Upper lobe of right lung (tissue), 1 donor: ENCODE measurements around the gene NSF. TPM values are rescaled to one million over a fixed set of nuclear protein-coding genes. Genes with fewer than 3 reads are reported as not detected.

Source experiments
- ATAC-seq: fragments of 200-7000 bp; cut with Tn5 transposase; one replicate; pipeline ENCODE4 v1.9.1; 2020; ENCODE audit warnings: mild to moderate bottlenecking, moderate library complexity
- DNase-seq: peaks from one replicate; pipeline ENCODE4 v3.0.0-alpha.2; 2020
- H3K27ac ChIP-seq: fragments of 200-600 bp; one replicate; pipeline ENCODE4 v1.8.0; 2022
- H3K27me3 ChIP-seq: fragments of 200-600 bp; one replicate; pipeline ENCODE4 v1.8.0; 2022; ENCODE audit warnings: mild to moderate bottlenecking
- H3K36me3 ChIP-seq: fragments of 200-600 bp; one replicate; pipeline ENCODE4 v1.8.0; 2022
- H3K4me1 ChIP-seq: fragments of 200-600 bp; one replicate; pipeline ENCODE4 v1.8.0; 2022
- H3K4me3 ChIP-seq: fragments of 200-600 bp; one replicate; pipeline ENCODE4 v1.8.0; 2022; ENCODE audit warnings: mild to moderate bottlenecking
- H3K9me3 ChIP-seq: fragments of 200-600 bp; one replicate; pipeline ENCODE4 v1.8.0; 2022
- intact Hi-C: fragments of 100-400 bp; cut with DNase I; formaldehyde crosslinking; loops from one replicate; pipeline ENCODE4 v1.11.0; 2022
- total RNA-seq: library from RNA; stranded (reverse); fragmentation: NEBNext Ultra II Directional; extraction: Animal tissue kit (Norgen Biotek cat#: 25700); gene quantifications from one replicate; pipeline ENCODE4 v1.2.1, GENCODE V29; 2021
- TF ChIP-seq, protein P1 (sequence below): fragments of 200-600 bp; IDR thresholded peaks from one replicate; pipeline ENCODE4 v1.8.0; 2022; ENCODE audit warnings: antibody characterized with exemption
- donor health status: DM: no; HTN: yes; CAD: no; lungs with severe emphysema.

The NSF gene
- total RNA-seq, 1 donor from 2014 or later = 49.6 TPM

- no peak for ATAC-seq
- peaks cover 7% of the 10 kb centered on the region for H3K4me1 ChIP-seq
- DNase-seq = no peak
- intact Hi-C loops = no loop called here
- peaks cover 8% of the 10 kb centered on the region for H3K27me3 ChIP-seq
- TF ChIP-seq, protein P1, sequence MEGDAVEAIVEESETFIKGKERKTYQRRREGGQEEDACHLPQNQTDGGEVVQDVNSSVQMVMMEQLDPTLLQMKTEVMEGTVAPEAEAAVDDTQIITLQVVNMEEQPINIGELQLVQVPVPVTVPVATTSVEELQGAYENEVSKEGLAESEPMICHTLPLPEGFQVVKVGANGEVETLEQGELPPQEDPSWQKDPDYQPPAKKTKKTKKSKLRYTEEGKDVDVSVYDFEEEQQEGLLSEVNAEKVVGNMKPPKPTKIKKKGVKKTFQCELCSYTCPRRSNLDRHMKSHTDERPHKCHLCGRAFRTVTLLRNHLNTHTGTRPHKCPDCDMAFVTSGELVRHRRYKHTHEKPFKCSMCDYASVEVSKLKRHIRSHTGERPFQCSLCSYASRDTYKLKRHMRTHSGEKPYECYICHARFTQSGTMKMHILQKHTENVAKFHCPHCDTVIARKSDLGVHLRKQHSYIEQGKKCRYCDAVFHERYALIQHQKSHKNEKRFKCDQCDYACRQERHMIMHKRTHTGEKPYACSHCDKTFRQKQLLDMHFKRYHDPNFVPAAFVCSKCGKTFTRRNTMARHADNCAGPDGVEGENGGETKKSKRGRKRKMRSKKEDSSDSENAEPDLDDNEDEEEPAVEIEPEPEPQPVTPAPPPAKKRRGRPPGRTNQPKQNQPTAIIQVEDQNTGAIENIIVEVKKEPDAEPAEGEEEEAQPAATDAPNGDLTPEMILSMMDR = no peak
- no peaks in the 10 kb centered on the region for H3K9me3 ChIP-seq
- H3K4me3 ChIP-seq = no peak overlapping the region
- no peaks in the 10 kb centered on the region for H3K36me3 ChIP-seq
- H3K27ac ChIP-seq = no peak overlapping the region
Observed at GRCh38 chr17:46774108-46774737, 183.8 kb downstream of the NSF start.

GRCh38 chr17:46776298-46777005 lies 186.0 kb downstream of the NSF start:
- ATAC-seq = no peak
- H3K4me3 ChIP-seq = no peak overlapping the region
- no peak for DNase-seq
- H3K27me3 ChIP-seq = peaks cover 8% of the 10 kb centered on the region
- no peak overlapping the region for H3K27ac ChIP-seq
- TF ChIP-seq, protein P1 = no peak
- no peaks in the 10 kb centered on the region for H3K36me3 ChIP-seq
- intact Hi-C loops = no loop called here
- H3K4me1 ChIP-seq = peaks cover 7% of the 10 kb centered on the region
- H3K9me3 ChIP-seq = no peaks in the 10 kb centered on the region

DNA sequence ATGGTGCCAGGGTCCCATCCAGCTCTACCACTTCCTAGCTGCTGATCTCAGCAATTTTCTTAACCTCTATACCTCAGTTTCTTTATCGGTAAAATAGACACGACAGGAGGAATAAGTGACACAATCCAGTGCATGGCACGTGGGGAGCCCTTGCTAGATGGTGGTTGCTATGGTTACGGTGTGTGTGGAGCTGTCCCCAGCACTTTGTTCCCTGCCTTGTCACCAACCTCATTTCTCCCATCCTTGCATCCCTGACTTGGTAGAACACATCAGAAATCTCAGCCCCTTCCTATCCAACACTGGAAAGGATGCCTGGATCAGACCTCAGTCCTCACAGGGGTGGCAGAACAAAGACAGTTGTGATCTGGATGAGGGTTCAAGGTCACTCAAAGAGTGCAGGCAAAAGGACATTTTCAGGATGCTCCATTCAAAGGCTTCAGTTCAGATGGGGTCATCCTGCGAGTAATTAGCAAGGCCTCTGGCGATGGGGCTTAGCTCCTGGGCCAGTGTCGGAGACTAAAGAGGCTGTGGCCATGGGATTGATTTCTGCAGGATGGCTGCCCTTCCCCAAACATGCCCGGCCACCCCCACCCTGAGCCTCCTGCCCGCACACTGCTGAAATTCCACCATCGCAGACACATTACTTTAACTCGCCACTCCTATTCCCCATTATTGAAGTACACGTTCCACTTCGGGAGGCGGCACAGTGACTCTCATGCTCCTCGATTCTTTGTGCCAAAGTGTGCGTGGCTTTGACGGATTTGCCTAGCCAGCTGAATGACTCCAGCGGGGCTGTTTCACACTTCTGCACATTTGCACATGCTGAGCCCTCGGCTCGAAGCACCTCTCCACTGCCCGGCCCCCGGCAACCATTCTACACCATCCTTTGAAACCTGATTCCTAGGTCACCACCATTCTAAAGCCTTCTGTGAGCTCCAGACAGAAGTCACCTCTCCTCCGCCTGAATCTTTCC lies 187.8 kb downstream of the NSF start:
- Histone ChIP-seq H3K9me3 (no peaks in the 10 kb centered on the region), H3K4me3 (no peak overlapping the region), H3K27me3 (peaks cover 8% of the 10 kb centered on the region), H3K36me3 (no peaks in the 10 kb centered on the region), H3K4me1 (no peaks in the 10 kb centered on the region), H3K27ac (no peak overlapping the region)
- intact Hi-C loops = no loop called here
- ATAC-seq (no peak), DNase-seq (peak; percentile 40)
- TF ChIP-seq, protein P1 = no peak

- Histone ChIP-seq H3K36me3 (no peaks in the 10 kb centered on the region), H3K27me3 (no peaks in the 10 kb centered on the region), H3K4me3 (no peak overlapping the region), H3K27ac (no peak overlapping the region), H3K4me1 (no peaks in the 10 kb centered on the region), H3K9me3 (no peaks in the 10 kb centered on the region)
- intact Hi-C loops = no loop called here
- ATAC-seq (no peak), DNase-seq (no peak)
- TF ChIP-seq, protein P1 = no peak
Observed at GRCh38 chr17:46780003-46780373, 189.5 kb downstream of the NSF start.

DNA sequence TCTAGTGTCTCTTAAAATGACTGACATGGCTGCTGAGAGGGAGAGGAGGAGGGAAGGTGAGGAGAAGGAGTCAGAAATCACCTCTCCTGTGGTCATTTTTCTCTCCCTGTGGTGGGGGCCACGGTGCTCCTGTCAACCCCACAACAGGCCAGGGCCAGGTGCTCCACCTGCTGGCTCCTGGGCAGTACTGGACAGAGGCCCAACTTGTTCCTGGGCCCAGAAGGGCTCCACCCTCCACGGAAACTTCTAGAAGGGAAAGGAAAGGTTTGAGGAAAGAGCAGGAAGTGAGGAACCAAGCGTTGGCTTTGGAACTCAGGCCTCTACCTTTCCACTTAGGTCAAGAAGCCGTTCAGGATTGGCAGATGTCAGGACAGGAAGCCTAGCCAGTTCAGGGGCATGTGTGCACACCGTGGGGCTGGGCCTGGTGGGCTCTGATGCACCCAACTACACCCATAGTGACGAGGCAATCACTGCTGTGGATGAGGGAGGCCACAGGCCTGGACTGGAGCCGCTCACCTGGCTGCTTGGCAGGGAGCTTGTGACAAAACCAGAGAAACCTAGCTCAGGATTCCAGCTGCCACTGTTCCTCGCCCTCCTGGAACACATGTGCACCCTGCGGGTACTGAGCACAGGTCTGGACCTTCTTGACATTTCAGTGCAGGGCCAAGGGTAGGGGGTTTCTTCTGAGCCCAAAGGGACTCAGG lies 191.9 kb downstream of the NSF start:
- Histone ChIP-seq H3K36me3 (no peaks in the 10 kb centered on the region), H3K4me1 (no peaks in the 10 kb centered on the region), H3K27me3 (no peaks in the 10 kb centered on the region), H3K27ac (no peak overlapping the region), H3K4me3 (no peak overlapping the region), H3K9me3 (no peaks in the 10 kb centered on the region)
- peak; percentile 85 for ATAC-seq
- peak; percentile 79 for DNase-seq
- intact Hi-C loops = no loop called here
- TF ChIP-seq, protein P1 = peak; percentile 58
